ENCODE data around the gene KLHL13.

- TF ChIP-seq CTCF (IDR thresholded peaks at IDR 0.05; ENCODE audit: borderline replicate concordance, extremely low read depth, low read length, poor library complexity, severe bottlenecking): no peak
- no peak for TF ChIP-seq EZH2 (IDR thresholded peaks at IDR 0.05; ENCODE audit: borderline replicate concordance, low read depth, low read length, severe bottlenecking)
Measured at GRCh38 chrX:118038614-118039365, 77.8 kb downstream of the KLHL13 start.

All from DND-41 (cell line).